ENCODE measurements around the gene ASAP2.

DNA sequence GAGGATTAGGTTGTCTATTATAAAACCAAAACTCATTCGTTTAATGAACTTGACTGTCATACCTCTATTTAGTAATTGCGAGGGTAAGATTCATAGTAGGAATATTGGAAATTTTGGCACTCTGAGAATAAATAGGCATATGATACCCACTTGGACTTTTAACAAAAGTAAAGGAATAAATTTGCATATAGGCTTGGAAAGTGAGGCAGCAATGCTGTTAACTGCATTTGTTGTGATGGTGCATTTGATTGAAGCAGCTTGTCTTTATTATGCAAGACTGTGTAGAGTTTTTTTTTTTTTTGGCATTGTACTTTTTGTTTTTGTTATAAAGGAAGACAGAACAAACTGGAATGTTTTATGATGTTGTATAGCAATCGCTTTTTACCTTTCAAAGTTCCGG, 197.8 kb downstream of the ASAP2 start:
- TF ChIP-seq, protein P1, sequence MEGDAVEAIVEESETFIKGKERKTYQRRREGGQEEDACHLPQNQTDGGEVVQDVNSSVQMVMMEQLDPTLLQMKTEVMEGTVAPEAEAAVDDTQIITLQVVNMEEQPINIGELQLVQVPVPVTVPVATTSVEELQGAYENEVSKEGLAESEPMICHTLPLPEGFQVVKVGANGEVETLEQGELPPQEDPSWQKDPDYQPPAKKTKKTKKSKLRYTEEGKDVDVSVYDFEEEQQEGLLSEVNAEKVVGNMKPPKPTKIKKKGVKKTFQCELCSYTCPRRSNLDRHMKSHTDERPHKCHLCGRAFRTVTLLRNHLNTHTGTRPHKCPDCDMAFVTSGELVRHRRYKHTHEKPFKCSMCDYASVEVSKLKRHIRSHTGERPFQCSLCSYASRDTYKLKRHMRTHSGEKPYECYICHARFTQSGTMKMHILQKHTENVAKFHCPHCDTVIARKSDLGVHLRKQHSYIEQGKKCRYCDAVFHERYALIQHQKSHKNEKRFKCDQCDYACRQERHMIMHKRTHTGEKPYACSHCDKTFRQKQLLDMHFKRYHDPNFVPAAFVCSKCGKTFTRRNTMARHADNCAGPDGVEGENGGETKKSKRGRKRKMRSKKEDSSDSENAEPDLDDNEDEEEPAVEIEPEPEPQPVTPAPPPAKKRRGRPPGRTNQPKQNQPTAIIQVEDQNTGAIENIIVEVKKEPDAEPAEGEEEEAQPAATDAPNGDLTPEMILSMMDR (optimal IDR thresholded peaks at IDR 0.05 in 1 of 3, IDR thresholded peaks at IDR 0.05 in 1 of 3, conservative IDR thresholded peaks at IDR 0.05 in 1 of 3; ENCODE audit: extremely low read depth in 1 of 3, insufficient read depth in 2 of 3, low read length in 3 of 3): no peak
- no peak for TF ChIP-seq EZH2 (IDR thresholded peaks at IDR 0.05; ENCODE audit: low read length)
